Keratinocyte (primary cell): ENCODE data around the gene UGT1A6. TPM values are rescaled to one million over a fixed set of nuclear protein-coding genes. Genes with fewer than 3 reads are reported as not detected.

Experiments
- DNase-seq: peaks from one replicate; pipeline ENCODE4 v3.0.0-alpha.2; 2011; ENCODE audit warnings: low read depth, missing footprints, low spot score
- FAIRE-seq: peaks from 2 replicates; lab custom pipeline; 2011; peaks lifted over from hg19 to GRCh38; lab: Jason Lieb, UNC
- H2AFZ ChIP-seq: 2 replicates; pipeline ENCODE4 v1.6.0; 2012; ENCODE audit warnings: low read length, control low read depth, inconsistent platforms; ENCODE audit not compliant: control insufficient read depth
- H3K27ac ChIP-seq: 2 replicates; pipeline ENCODE4 v1.5.1; 2011; ENCODE audit warnings: low read length; ENCODE audit not compliant: control insufficient read depth, insufficient read depth
- H3K27me3 ChIP-seq: 3 replicates; pipeline ENCODE4 v1.6.0; 2011; ENCODE audit warnings: low read length; ENCODE audit not compliant: control insufficient read depth, insufficient read depth; ENCODE audit errors: extremely low read depth
- H3K36me3 ChIP-seq, 2 experiments: 2 replicates in 1 of 2; 3 replicates in 1 of 2; pipeline ENCODE4 v1.5.1; 2011; ENCODE audit warnings: low read length in 2 of 2, mild to moderate bottlenecking in 1 of 2; ENCODE audit not compliant: control insufficient read depth in 2 of 2, insufficient read depth in 2 of 2; ENCODE audit errors: extremely low read depth in 1 of 2
- H3K4me1 ChIP-seq: 3 replicates; pipeline ENCODE4 v1.5.1; 2011; ENCODE audit warnings: low read length; ENCODE audit not compliant: control insufficient read depth, insufficient read depth; ENCODE audit errors: extremely low read depth
- H3K4me2 ChIP-seq: 3 replicates; pipeline ENCODE4 v1.6.0; 2011; ENCODE audit warnings: low read depth, low read length; ENCODE audit not compliant: control insufficient read depth, insufficient read depth; ENCODE audit errors: extremely low read depth
- H3K4me3 ChIP-seq, 3 experiments: fragments of 200-600 bp in 1 of 3; sonication (generic) in 1 of 3; 2 replicates in 2 of 3; 3 replicates in 1 of 3; pipeline ENCODE4 v1.5.1; 2011 to 2016; ENCODE audit warnings: low read length in 3 of 3, mild to moderate bottlenecking in 3 of 3, control low read depth in 2 of 3, inconsistent platforms in 1 of 3, low read depth in 1 of 3, mixed read lengths in 1 of 3, mixed run types in 1 of 3, moderate library complexity in 1 of 3; ENCODE audit not compliant: control insufficient read depth in 2 of 3, insufficient read depth in 2 of 3; ENCODE audit errors: extremely low read depth in 1 of 3
- H3K79me2 ChIP-seq: 2 replicates; pipeline ENCODE4 v1.6.0; 2012; ENCODE audit warnings: low read length; ENCODE audit not compliant: control insufficient read depth, insufficient read depth
- H3K9ac ChIP-seq: 3 replicates; pipeline ENCODE4 v1.6.0; 2011; ENCODE audit warnings: low read length; ENCODE audit not compliant: control insufficient read depth, insufficient read depth; ENCODE audit errors: extremely low read depth
- H3K9me1 ChIP-seq: 3 replicates; pipeline ENCODE4 v1.6.0; 2011; ENCODE audit warnings: low read length; ENCODE audit not compliant: control insufficient read depth, insufficient read depth; ENCODE audit errors: extremely low read depth
- H3K9me3 ChIP-seq: 2 replicates; pipeline ENCODE4 v1.5.1; 2012; ENCODE audit warnings: low read depth, low read length; ENCODE audit not compliant: control insufficient read depth
- H4K20me1 ChIP-seq: 3 replicates; pipeline ENCODE4 v1.6.0; 2011; ENCODE audit warnings: low read length; ENCODE audit not compliant: control insufficient read depth, insufficient read depth; ENCODE audit errors: extremely low read depth
- CTCF ChIP-seq, 3 experiments: IDR thresholded peaks in 1 of 3; conservative IDR thresholded peaks in 1 of 3; optimal IDR thresholded peaks in 1 of 3; 2 replicates in 2 of 3; 3 replicates in 1 of 3; pipeline versions ENCODE3 to v1.5.1; 2011; ENCODE audit warnings: low read length in 3 of 3, mild to moderate bottlenecking in 3 of 3, moderate library complexity in 2 of 3, control low read depth in 1 of 3, inconsistent platforms in 1 of 3; ENCODE audit not compliant: insufficient read depth in 2 of 3; ENCODE audit errors: extremely low read depth in 1 of 3
- EZH2 ChIP-seq: IDR thresholded peaks from one replicate; pipeline ENCODE4 v1.6.1; 2012; ENCODE audit warnings: inconsistent platforms, mild to moderate bottlenecking, low read length, moderate library complexity
- dilution Hi-C: fragments of 300-500 bp; cut with MboI; formaldehyde crosslinking; loops from one replicate; pipeline ENCODE4 v1.7.0; 2020; ENCODE audit warnings: low sequenced_read_pairs; ENCODE audit not compliant: extremely low pct_ligation_motif_present
- polyA plus RNA-seq, 5 experiments: library from polyadenylated mRNA; depleted of rRNA in 3 of 5; stranded (reverse) in 3 of 5; stranded (forward) in 1 of 5; unstranded in 1 of 5; fragments of >200 nt; gene quantifications; 1 replicate in 1 of 5; 2 replicates in 3 of 5; 3 replicates in 1 of 5; pipeline versions ENCODE4 v1.2.1 to v1.2.3, GENCODE V29; 2011 to 2012; ENCODE audit warnings: missing spikeins in 2 of 5, low read depth in 1 of 5, low replicate concordance in 1 of 5

UGT1A6 gene
- polyA plus RNA-seq, 1 donor (not counting 4 experiments of a cell fraction or from before 2014, with no cell fraction given), result 133 TPM

DNA sequence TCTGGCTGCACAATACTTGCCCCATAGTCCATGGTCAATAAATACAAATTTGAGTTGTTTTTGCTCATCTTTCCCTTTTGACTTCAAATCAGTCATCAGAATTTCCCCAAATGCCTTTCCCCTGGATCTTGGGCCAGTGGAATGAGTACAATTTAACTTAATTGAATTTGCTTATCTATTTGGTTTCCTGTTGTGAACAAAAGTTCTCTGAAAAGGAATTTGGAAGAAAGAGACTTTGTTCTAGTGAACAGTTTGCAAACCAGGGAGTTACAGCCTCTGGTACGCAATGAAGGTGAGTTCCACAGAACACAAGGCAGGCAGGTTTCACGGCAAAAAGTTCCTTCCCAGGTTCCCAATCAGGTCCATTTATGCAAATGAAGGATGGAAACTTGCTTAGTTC, 66.2 kb downstream of the UGT1A6 start:
- Histone ChIP-seq H4K20me1 (no peaks in the 10 kb centered on the region), H3K4me3 (no peak overlapping the region), H3K4me2 (no peak overlapping the region), H3K9me3 (no peaks in the 10 kb centered on the region), H3K79me2 (peaks cover 5% of the 10 kb centered on the region), H3K27me3 (no peaks in the 10 kb centered on the region), H3K9ac (no peak overlapping the region), H2AFZ (no peak overlapping the region), H3K36me3 (peaks cover 2 to 3% of the 10 kb centered on the region in 2 experiments), H3K4me1 (peaks cover 24% of the 10 kb centered on the region), H3K27ac (no peak overlapping the region), H3K9me1 (no peaks in the 10 kb centered on the region)
- DNase-seq (no peak), FAIRE-seq (no peak)
- TF ChIP-seq EZH2, result no peak
- TF ChIP-seq CTCF (optimal IDR thresholded peaks at IDR 0.05 in 1 of 3, IDR thresholded peaks at IDR 0.05 in 1 of 3, conservative IDR thresholded peaks at IDR 0.05 in 1 of 3; ENCODE audit: extremely low read depth in 1 of 3, insufficient read depth in 2 of 3, low read length in 3 of 3), result no peak
- dilution Hi-C loops, result no loop called here

DNA sequence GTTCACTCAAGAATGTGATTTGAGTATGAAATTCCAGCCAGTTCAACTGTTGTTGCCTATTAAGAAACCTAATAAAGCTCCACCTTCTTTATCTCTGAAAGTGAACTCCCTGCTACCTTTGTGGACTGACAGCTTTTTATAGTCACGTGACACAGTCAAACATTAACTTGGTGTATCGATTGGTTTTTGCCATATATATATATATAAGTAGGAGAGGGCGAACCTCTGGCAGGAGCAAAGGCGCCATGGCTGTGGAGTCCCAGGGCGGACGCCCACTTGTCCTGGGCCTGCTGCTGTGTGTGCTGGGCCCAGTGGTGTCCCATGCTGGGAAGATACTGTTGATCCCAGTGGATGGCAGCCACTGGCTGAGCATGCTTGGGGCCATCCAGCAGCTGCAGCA, 67.4 kb downstream of the UGT1A6 start, which contains the start of gene UGT1A1:
Gene UGT1A1 (plus strand): TSS at position 228 of the 400 bp plus-strand sequence. CDS start 18 bp downstream, at position 246.
- no peaks in the 10 kb centered on the region for H3K27me3 ChIP-seq
- H3K36me3 ChIP-seq, result peaks cover 0 to 1% of the 10 kb centered on the region in 2 experiments
- FAIRE-seq (no peak), DNase-seq (no peak)
- no peaks in the 10 kb centered on the region for H3K9me3 ChIP-seq
- no peak within 1 kb of the TSS for H2AFZ ChIP-seq
- H3K9me1 ChIP-seq, result no peaks in the 10 kb centered on the region
- peaks cover 9% of the 10 kb centered on the region for H3K79me2 ChIP-seq
- no peaks in the 10 kb centered on the region for H4K20me1 ChIP-seq
- no peak within 1 kb of the TSS for H3K9ac ChIP-seq
- TF ChIP-seq CTCF (optimal IDR thresholded peaks at IDR 0.05 in 1 of 3, IDR thresholded peaks at IDR 0.05 in 1 of 3, conservative IDR thresholded peaks at IDR 0.05 in 1 of 3; ENCODE audit: extremely low read depth in 1 of 3, insufficient read depth in 2 of 3, low read length in 3 of 3) (no peak), EZH2 (no peak)
- dilution Hi-C loops, result no loop called here
- H3K4me1 ChIP-seq, result peaks cover 34% of the 10 kb centered on the region
- H3K4me2 ChIP-seq, result peak within 1 kb of the TSS; percentile 80
- no peak within 1 kb of the TSS for H3K4me3 ChIP-seq
- peak within 1 kb of the TSS; percentile 0 for H3K27ac ChIP-seq
